ENCODE measurements around the gene AMDHD1.
A peak's percentile ranks its signal among the peaks of the same experiment; 100 is the strongest.

AMDHD1 gene

DNA sequence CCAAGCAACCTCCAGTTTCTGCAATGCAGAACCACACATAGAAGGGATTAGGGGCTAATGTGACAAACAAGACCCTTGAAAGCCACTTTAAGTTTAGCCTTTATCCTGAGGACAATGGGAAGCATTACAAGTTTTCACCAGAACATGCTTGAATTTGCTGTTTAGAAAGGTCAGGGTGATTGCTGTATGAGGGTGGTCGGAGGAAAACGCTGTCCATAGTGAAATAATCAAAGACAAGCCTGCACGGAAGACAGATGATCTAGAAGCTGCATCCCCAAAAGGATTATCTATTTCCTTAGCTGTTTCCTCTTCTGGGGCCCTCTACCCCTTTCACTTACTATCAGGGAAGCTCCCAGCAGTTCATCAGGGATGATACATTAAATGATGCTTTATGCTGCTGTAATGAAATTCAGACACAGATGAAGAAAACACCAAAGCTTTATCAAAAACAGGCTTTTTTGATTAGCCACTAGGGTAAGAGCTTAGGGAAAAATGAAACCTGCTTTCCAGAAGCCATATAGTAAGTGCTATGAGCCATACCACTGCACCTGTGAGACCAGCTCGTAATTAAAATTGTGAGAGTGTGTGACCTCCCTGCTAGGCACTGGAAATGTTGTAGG lies 46.5 kb downstream of the AMDHD1 start:
- H3K4me3 ChIP-seq (ENCODE audit: low read depth, low read length) = no peak overlapping the region
- DNase-seq (ENCODE audit: low read depth) = no peak

DNA sequence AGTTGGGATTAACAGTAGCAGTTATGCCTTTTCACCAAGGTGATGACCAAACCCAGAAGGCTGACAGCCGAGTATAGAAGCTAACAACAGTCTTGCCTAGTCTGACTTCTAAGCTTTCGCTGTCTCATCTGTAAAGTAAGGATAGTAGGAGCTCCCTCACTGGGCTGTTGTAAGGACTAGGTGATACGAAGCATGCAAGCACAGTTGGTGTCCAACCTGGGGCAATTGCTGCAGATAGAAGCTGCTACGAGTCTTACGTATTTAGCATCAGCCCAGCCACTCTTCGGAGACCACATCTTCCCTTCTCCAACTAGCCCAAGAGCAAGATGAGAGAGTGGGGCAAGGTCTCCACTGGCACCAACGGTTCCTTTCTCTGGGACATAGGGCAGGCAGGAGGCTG lies 47.0 kb downstream of the AMDHD1 start:
- no peak for DNase-seq (ENCODE audit: low read depth)

DNA sequence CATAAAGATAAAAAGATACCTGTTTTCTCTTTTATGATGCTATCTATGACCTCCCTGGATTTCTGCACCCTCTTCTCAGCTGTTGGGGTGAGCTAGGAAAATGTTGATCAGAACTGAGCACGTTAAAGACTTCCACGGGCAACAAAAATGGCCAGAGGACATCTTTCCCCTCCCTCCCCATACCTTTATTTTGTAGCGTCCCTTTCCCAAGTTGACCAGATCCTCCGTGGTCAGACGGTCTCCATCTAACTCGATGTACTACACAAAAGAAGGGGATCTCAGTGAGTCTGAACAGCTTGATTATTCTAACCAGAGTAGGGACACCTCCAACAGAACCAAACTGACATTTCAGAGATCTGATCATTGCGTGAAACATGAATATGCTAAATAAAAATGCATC lies 50.8 kb downstream of the AMDHD1 start:
- no peak for DNase-seq (ENCODE audit: low read depth)
- H3K4me3 ChIP-seq (ENCODE audit: low read depth, low read length) = no peak overlapping the region

More for the DNA sequence above, 47.0 kb downstream of the AMDHD1 start:
- no peak overlapping the region for H3K4me3 ChIP-seq (ENCODE audit: low read depth, low read length)

DNA sequence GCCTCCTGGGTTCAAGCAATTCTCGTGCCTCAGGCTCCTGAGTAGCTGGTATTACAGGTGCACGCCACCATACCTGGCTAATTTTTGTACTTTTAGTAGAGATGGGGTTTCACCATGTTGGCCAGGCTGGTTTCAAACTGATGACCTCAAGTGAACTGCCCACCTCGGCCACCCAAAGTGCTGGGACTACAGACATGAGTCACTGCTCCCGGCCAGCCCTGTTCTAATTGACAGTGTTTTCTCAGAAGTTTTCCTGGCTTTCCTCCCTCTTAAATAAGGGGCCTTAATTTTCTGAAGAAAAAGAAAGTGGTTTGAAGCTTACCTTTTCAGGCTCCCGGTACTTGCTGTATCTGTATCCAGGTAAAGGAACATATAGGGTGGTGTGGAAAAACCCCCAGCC lies 51.3 kb downstream of the AMDHD1 start:
- H3K4me3 ChIP-seq (ENCODE audit: low read depth, low read length) = no peak overlapping the region
- DNase-seq (ENCODE audit: low read depth) = no peak

DNA sequence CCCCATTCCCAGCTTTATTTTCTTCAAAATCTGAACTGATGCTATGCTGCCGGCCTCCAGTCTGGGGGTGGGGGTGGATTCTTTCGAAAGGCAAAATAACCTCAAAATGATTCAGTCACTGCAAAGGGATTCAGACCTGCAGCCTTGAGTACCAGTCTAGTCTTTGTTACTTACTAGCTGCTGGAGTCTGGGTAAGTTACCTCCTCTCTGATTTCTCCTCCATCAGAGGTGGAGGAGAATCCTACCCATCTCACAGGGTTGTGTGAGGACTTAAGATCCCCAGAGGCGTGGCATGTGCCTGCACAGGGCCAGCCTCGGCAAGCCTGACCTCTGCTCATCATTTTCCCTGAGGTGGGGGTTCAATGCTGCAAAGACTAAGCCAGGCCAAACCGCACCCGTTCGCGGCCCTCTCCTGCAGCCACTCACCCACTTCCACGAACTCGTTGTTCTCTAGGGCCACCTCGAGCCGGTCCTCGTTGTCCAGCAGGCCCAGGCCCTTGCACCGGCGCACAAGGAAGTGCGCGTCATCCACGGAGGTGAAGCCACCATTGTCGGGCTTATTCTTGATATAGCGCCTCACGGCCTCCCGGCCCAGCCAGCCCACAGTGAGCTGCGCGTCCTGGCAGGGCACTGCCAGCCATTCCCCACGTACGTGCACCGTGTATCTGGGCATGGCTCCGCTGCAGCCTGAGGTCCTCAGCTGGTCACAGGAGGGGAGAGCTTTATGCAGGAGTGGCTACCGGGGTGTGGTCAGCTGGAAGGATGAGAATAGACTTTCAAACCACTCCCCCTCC lies 52.3 kb downstream of the AMDHD1 start:
- DNase-seq (ENCODE audit: low read depth) = no peak
- H3K4me3 ChIP-seq (ENCODE audit: low read depth, low read length) = no peak overlapping the region

DNA sequence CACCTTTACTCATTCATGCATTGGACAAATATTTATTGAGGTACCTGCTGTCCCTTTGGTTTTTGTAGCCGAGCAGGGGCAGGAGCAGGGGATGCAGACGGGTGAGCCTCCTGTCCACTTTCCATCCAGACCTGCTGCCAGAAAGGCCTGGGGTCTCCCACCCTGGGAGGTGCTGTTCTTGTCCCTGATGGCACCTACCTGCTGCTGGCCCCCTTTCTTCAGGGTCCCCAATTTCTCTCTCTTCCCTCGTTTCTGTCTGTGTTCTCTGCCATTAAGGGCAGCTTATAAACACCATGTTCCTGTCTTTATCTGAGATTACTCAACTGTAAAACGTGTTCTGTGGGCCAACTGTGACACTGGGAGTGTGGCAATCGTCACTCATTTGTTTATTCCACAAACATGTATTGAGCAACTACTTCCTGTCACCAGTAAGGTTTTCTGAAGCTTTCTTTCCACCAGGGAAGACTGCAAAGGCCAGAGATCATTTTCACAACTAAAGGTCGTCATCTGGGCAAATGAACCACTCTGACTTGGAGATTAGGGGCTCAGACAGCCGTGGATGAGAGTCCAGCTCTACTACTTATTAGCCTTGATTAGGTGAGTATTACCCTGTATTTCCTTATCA lies 53.0 kb downstream of the AMDHD1 start, which contains the start of gene HAL:
TSS of gene HAL (minus strand) at position 311 of the 625 bp plus-strand sequence. CDS start 434 bp downstream, outside the sequence.
- DNase-seq (ENCODE audit: low read depth) = no peak
- no peak within 1 kb of the TSS for H3K4me3 ChIP-seq (ENCODE audit: low read depth, low read length)

DNA sequence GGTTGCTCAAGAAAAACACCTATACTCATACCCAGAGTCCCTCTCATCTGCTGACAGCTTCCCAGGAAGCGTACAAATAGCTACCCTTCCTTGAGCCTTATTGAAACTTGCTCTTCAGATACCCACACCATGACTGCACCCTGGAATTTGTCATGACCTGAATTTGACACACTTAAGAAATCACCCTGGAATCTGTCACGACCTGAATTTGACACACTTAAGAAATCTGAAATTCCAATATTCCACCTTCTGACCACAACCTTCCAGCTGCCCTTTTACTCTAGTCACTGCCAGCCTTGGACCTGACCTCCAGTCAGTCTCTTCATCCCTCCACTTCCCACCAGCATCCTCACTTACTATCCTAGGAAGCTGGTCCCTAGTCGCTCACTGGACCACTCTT lies 54.1 kb downstream of the AMDHD1 start:
- H3K4me3 ChIP-seq (ENCODE audit: low read depth, low read length) = no peak overlapping the region
- no peak for DNase-seq (ENCODE audit: low read depth)

DNA sequence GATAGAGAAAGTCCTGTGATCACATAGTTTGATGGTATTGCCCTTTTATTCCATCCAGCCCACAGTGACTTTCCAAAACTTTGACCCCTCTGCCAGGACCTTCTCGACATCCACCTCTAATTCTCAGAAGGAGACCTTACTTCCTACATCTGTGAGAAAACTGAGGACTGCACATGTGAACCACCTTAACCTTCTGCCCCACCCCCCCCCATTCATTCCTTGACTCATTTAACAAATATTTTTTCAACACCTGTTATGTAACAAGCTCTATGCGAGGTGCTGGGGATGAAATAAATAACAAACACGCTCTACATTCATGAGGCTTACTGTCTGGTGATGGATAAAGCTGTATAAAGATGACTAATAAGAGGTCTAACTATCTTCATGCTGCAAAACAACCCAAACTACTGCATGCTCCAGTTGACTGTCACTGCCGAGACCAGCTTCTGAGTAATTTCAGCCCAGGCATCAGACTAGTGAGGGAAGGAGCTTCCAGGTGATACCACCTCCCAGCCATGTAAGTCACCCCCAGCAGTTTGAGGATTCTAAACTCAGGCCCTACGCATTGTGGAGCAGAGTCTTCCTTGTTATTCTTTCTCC lies 54.9 kb downstream of the AMDHD1 start:
- H3K4me3 ChIP-seq (ENCODE audit: low read depth, low read length) = no peak overlapping the region
- DNase-seq (ENCODE audit: low read depth) = no peak

DNA sequence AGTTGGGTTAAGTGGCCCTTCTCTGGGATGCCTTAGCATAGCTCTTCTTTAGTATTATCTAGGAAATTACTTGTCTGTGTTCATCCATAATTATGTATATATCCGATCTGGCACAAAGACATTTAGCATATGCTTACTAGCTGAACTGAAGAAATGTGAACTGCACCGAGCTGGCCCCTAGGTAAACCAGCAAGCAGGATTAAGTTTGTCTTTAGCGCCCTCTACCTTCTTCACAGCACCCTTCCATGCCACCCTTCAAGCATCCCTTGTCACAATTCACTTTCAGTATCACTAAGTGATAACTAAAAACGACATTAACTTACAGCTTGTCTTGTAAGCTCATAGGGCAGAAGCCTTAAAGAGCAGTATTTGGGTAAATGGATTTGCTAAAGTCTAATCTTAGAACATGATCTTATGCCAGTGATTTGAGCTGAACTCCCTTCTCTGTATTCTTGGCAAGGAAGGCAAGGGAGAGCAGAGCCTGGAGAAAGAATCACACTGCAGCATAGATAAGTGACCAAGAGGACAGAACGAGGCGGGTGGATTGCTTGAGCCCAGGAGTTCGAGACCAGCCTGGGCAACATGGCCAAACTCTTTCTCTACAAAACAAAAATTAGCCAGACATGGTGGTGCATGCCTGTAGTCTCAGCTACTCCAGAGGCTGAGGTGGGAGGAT lies 55.6 kb downstream of the AMDHD1 start:
- no peak overlapping the region for H3K4me3 ChIP-seq (ENCODE audit: low read depth, low read length)
- peak; percentile 13 for DNase-seq (ENCODE audit: low read depth)

DNA sequence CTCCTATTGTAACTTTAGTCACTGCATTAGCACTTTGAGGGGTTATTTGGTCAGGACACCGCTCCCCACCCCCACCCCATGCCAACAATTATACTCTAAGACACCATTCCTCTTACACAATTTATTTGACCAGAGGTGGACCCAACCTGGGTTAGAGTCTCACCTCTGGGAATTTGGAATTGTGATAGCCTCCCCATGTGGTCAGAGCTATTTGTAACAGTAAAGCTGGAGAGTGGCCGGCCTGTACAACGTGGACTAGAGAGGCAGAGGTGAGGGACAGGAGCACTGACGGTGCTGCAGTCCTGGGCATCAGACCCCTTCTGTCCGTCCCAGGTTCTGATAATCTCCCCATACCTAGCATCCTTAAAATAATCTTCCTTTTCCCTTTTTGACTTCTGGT lies 56.4 kb downstream of the AMDHD1 start:
- H3K4me3 ChIP-seq (ENCODE audit: low read depth, low read length) = no peak overlapping the region
- DNase-seq (ENCODE audit: low read depth) = no peak

DNA sequence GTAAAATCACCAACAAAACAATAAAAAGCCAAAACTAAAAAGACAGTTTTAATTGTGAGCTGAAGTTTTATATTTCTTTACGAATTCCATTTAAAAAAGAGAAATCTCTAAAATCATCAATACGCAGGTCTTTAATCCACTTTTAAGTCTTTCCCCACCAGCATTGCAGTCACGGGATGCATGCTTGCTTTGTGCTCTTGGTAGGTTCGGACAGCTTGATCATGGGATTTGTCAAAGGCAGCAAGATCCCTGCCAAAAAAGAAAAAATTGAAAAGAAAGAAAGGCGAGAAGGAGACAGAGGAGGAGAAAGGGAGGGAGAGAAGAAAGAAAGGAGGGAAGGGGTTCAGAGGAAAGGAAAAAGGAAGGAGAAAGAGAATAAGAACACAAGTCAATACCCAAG lies 57.7 kb downstream of the AMDHD1 start:
- DNase-seq (ENCODE audit: low read depth) = no peak
- no peak overlapping the region for H3K4me3 ChIP-seq (ENCODE audit: low read depth, low read length)

DNA sequence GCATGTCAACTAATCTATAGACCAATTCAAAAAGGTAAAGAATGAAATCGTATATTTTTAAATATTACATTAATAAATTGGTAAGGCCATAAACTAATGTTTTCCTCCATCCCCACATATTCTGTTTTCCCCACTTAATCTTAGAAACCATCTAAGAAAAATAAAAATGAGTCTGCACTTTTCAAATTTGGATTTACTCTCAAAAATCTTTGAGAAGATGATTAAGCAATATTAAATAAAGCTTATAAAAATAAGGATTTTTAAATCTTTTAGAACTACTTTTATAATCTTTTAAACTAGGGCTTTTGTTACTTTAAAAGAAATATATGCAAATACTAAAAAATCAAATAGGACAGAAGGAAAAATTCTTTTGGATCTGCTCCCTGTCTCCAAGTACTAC lies 63.6 kb downstream of the AMDHD1 start:
- no peak for DNase-seq (ENCODE audit: low read depth)
- no peak overlapping the region for H3K4me3 ChIP-seq (ENCODE audit: low read depth, low read length)

DNA sequence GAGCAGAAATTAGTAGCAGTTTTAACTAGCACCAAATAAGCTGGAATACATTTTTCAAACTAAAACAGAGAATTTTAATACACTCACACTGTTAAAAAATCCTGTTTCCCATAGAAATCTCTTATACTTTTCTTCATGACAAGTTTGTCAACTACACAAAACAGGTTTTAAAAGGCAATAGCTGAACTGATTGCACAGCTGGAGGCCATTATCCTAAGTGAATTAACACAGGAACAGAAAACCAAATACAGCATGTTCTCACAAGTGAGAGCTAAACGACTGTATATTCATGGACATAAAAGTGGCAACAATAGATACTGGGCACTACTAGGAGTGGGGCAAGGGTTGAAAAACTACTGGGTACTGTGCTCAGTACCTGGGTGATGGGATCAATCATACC lies 64.6 kb downstream of the AMDHD1 start:
- no peak for DNase-seq (ENCODE audit: low read depth)
- H3K4me3 ChIP-seq (ENCODE audit: low read depth, low read length) = no peak overlapping the region

DNA sequence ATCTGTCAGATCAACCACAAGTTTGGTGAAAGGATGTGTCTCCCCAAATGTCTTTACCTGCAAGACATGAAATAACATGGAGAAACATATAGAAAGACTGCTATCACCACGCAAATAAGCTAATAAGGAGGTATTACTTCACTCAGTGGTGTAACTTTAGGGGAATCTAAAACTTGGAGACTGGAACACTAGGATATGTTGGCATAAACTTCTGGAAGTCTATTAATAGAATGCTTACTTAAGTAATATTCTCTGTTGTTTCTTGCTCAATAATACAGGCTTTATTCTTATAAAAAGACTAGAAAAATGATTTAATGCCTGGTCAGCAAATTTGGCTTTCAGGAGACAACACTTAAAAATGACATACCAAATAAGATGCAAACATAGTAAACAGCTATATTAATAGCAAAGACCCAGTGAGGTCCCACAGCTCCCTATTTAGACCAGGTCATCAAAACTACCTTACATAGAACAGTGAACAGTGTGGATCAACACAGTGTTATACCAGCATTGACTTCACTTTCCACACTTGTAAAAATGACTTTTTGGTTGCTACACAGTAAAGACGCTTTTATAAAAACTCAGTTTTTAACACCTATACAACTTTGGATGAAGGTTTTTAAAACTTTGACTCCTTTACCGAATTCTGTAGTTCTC lies 71.9 kb downstream of the AMDHD1 start:
- no peak for DNase-seq (ENCODE audit: low read depth)
- H3K4me3 ChIP-seq (ENCODE audit: low read depth, low read length) = no peak overlapping the region

DNA sequence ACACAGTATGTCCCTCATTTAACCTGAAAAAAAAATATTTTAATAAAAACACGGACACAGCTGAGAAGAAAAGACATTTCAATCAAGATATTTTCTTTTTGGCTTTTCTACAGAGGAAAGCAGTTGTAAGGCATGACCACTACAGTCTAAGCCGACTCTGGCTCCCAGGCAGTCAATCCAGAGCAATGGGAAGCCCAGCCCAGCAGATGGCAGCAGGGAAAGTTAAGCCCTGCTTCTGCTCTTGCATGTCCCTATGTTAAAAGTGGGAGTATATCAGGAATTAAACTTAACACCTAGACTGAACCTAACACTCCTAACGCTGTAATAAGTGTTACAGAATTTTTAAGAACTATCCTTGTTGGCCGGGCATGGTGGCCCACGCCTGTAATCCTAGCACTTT lies 72.5 kb downstream of the AMDHD1 start:
- no peak overlapping the region for H3K4me3 ChIP-seq (ENCODE audit: low read depth, low read length)
- no peak for DNase-seq (ENCODE audit: low read depth)
